Gastroesophageal sphincter (tissue), 3 donors: ENCODE results near the gene BHMT.

Source experiments
- CTCF ChIP-seq, 4 experiments: fragments of 200-600 bp in 2 of 4; fragments of 450-650 bp in 2 of 4; sonication (generic) in 1 of 4; IDR thresholded peaks; one replicate each; pipeline ENCODE4 v1.5.1; 2017 to 2019; ENCODE audit warnings: antibody characterized with exemption in 4 of 4, mild to moderate bottlenecking in 2 of 4, moderate library complexity in 2 of 4
- POLR2A ChIP-seq, 2 donors: fragments of 450-650 bp; IDR thresholded peaks; one replicate each; pipeline ENCODE4 v1.6.1; 2017; ENCODE audit warnings: antibody characterized with exemption in 2 of 2, mild to moderate bottlenecking in 2 of 2, moderate library complexity in 1 of 2
- POLR2AphosphoS5 ChIP-seq: sonication (generic); formaldehyde crosslinking; IDR thresholded peaks from one replicate; pipeline ENCODE4 v1.6.1; 2017; ENCODE audit warnings: antibody characterized with exemption

GRCh38 chr5:79077680-79078365 lies 33.8 kb upstream of the BHMT start:
- TF ChIP-seq CTCF (IDR thresholded peaks at IDR 0.05) (no peak), POLR2A (IDR thresholded peaks at IDR 0.05) (no peak), POLR2AphosphoS5 (no peak)
